ENCODE measurements around the gene MMP28.
A peak's percentile ranks its signal among the peaks of the same experiment; 100 is the strongest.

The MMP28 gene, protein sequence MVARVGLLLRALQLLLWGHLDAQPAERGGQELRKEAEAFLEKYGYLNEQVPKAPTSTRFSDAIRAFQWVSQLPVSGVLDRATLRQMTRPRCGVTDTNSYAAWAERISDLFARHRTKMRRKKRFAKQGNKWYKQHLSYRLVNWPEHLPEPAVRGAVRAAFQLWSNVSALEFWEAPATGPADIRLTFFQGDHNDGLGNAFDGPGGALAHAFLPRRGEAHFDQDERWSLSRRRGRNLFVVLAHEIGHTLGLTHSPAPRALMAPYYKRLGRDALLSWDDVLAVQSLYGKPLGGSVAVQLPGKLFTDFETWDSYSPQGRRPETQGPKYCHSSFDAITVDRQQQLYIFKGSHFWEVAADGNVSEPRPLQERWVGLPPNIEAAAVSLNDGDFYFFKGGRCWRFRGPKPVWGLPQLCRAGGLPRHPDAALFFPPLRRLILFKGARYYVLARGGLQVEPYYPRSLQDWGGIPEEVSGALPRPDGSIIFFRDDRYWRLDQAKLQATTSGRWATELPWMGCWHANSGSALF

DNA sequence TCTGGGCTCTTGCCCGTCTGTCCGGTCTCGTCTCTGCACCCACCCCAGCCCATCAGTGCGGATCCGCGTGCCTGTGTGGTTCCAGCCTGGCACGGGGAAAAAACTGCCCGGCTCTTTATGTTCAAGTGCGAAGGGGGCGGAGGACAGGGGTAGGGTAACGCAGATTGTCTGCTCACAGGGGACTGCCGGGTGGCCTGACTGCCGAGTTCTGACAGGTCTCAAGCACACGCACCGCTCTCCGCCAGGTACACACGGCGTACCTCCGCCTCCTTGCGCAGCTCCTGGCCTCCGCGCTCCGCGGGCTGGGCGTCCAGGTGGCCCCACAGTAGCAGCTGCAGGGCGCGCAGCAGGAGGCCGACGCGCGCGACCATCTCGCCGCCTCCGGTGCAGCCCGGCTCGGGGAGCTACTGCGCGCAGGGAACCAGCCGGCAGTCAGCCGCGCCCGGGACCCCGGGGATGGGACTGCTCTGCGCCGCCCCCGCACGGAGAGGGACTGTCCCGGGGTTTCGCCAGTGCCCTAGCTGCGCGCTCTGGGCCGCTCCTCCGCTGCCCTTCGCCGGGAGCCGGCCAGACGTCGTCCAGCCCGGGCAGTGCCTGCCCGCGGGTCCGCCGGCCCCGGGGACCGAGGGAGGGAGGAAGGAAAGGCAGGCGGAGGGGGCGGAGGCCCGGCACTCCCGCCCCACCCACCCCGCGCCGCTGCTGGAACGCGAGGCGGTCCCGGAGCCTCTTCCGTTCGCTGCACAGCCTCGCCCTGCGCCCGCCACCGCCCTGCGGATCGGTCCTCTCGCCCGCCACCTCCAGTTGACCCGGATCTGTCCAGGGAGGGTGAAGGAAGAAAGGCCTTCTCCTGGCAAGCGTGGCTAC is at the start of gene MMP28:
Gene MMP28, minus strand, starts transcription at position 635 of the 864 bp plus-strand sequence. Its CDS starts 264 bp downstream, at position 371.
- peak; percentile 15 for DNase-seq (ENCODE audit: low spot score)

DNA sequence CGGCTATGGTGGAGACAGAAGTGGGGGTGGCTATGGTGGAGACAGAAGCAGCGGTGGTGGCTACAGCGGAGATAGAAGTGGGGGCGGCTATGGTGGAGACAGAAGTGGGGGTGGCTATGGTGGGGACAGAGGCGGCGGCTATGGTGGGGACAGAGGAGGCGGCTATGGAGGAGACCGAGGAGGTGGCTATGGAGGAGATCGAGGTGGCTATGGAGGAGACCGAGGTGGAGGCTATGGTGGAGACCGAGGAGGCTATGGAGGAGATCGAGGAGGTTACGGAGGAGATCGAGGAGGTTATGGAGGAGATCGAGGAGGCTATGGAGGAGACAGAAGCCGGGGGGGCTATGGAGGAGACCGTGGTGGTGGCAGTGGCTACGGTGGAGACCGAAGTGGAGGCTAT is 49.1 kb upstream of the MMP28 start:
- DNase-seq (ENCODE audit: low spot score), result no peak

DNA sequence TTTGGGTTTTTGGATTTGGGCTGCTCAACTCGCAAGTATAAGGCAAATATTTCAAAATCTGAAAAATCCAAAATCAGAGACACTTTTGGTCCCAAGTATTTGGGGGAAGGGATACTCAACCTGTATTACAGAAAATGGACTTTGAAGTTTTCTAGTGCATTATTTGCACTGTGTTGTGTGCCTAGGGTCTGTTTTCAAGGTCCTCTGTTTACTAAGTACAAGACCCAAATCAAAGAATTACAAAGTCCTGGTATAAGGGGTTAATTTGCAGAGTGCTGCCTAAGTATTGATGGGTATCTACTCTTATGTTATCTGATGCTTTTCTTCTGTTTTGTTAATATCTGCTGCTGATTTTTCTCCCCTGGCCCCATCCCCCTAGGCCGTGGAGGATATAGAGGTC is 48.3 kb upstream of the MMP28 start:
- DNase-seq (ENCODE audit: low spot score), result no peak

DNA sequence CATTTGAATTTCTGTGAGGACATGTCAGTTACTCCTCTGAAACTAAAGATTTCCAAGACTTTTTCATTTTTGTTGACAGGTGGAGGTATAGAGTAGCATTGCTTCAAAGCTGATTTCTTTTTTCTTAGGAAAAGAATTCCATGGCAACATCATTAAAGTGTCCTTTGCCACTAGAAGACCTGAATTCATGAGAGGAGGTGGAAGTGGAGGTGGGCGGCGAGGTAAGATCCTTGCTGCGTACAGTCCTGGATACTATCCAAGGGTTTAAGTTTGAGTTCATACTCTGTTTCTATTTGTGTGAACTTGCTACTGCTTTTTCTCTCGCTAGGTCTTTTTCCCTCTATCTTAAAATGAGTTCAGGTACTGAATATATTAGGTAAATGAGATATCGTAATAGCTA is 46.8 kb upstream of the MMP28 start:
- DNase-seq (ENCODE audit: low spot score), result no peak

DNA sequence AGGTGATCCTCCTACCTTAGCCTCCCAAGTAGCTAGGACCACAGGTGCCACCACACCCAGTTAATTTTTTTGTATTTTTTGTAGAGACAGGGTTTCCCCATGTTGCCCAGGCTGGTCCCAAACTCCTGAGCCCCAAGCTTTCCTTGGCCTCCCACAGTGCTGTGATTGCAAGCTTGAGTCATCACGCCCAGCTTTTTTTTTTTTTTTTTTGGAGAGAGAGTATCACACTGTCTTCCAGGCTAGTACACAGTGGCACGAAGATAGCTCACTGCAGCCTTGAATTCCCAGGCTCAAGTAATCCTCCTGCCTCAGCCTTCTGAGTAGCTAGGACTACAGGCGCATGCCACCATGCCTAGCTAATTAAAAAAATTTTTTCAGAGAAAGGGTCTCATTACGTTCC is 46.1 kb upstream of the MMP28 start:
- DNase-seq (ENCODE audit: low spot score), result no peak

DNA sequence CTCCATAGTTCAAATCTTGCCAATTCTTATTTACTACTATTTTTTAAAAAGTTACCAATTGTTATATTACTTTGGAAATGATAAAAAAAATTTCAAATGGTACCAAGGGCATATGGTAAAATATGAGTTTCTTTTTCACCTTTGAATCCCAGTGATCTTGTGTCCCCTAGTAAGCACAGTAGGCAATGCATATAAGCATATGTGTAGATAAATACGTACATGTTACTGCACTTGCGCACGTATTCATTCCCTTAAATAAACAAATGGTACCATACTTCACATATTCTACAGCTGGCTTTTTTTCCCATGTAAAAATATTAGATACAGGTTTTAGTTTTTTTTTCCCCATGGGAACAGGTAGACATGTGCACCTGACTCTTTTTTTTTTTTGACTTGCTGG is 45.7 kb upstream of the MMP28 start:
- no peak for DNase-seq (ENCODE audit: low spot score)

DNA sequence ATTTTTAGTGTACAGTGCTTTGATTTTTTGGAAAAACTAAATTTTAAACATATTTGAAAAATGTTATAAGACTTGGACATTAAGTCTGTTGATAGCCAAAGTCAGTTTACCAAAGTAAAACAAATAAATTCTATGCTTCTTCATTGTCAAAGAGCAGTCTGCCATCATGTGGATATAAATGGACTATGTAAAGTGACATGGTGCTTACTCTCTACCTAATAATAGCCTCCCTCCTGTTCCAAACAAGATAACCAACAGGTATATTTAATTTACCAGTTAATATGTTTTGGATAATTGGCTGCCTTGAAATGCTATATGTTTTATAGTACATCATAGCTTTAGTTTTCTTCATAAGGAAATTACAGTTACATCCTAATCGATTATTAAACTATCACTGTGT is 29.8 kb upstream of the MMP28 start:
- DNase-seq (ENCODE audit: low spot score), result no peak

DNA sequence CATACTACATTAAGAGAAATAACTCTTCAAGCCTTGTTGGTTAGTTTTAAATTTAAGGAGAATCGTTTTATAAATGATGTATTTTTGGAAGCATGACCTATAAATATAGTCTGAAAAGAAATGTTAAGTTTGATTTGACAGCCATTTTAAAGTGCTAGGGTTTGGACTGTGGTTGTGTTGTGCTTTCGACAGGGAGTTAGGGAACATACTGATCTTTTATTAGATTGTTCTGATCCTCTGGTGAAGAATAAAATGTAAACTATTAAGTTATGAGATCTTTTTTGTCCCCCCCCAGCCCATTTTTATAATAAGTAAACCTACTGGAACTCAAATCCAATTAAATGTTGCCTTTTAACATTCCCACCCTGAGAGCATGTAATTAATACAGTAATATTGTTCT is 25.9 kb upstream of the MMP28 start:
- DNase-seq (ENCODE audit: low spot score), result no peak

DNA sequence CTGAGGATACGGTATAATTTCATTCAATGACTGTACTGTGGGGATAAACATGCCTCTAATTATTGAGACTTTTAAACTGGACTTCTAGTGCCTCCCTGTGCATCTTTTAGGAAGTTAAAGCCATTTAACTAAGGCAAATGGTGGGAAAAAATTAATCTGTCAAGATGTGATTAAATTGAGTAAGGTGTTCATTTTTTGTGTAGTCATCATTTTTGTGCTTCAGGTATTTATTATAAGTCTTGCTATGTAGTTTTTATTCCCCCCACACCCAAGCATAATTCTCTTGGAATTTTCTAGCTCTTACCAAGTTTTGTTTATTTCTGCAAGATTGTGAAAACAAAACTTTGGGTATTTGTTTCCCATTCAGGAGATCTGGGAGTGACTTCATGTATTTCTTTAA is 24.0 kb upstream of the MMP28 start:
- DNase-seq (ENCODE audit: low spot score), result no peak

DNA sequence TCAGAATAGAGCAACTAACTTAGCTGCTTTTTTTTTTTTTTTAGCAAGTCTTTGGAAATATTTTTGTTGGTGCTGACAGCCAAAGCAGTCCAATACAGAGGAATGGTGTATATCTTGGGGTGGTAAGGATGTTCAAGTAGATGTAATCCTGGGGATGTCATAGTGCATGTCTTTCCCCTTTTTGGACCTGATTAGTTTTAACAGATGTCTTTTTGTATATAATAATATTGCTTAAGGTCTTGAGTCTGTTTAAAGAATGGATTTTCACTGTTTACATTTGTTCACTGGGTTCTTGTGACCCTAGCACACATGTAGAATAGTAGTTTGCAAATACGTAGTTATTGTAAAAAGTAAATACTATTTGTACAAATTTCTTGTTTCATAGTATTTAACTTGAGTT is 21.8 kb upstream of the MMP28 start:
- no peak for DNase-seq (ENCODE audit: low spot score)

DNA sequence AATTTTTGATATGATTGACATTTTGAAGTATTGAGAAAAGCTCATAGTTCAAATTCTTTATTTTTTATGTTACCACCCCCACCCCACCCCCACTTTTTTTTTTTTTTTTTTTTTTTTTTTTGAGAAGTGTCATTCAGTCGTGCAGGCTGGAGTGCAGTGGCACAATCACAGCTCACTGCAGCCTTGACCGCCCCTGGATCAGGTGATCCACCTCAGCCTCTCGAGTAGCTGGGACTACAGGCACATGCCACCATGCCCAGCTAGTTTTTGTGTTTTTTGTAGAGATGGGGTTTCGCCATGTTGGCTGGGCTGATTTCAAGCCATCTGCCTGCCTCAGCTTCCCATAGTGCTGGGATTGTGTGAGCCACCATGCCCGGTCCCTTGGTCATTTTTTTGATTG is 21.3 kb upstream of the MMP28 start:
- no peak for DNase-seq (ENCODE audit: low spot score)

DNA sequence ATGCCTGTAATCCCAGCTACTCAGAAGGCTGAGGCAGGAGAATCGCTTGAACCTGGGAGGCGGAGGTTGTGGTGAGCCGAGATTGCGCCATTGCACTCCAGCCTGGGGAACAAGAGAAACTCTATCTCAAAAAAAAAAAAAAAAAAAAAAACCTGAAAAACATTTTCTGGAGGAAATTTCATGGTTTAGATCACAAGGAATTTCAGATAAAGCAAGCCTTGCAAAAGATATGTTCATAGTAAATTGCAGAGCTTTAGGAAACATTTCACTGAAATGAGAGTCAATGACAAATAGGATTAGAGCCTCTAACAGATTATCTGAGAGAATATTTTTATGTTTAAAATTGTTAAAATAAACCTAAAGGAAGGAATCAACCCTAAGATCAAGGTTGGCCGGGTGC is 17.0 kb upstream of the MMP28 start:
- DNase-seq (ENCODE audit: low spot score), result no peak

DNA sequence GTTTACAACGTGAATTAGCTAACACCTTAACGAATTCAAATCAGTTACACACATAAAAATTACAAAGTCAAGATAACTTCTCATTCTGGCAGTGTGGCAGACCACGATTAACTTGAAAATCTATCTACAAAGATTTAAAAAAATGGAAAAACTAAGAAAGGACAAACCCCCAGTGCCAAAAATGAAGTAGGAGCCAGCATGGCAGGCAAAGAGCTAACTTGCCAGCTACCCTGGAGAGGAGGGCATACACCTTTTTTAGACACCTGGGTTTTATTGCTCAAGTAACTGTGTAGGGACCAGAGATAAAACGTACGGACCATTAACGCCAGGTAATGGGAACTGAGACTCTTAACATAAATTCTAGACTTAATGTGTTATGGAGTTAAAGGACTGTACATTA is 16.3 kb upstream of the MMP28 start:
- DNase-seq (ENCODE audit: low spot score), result no peak

DNA sequence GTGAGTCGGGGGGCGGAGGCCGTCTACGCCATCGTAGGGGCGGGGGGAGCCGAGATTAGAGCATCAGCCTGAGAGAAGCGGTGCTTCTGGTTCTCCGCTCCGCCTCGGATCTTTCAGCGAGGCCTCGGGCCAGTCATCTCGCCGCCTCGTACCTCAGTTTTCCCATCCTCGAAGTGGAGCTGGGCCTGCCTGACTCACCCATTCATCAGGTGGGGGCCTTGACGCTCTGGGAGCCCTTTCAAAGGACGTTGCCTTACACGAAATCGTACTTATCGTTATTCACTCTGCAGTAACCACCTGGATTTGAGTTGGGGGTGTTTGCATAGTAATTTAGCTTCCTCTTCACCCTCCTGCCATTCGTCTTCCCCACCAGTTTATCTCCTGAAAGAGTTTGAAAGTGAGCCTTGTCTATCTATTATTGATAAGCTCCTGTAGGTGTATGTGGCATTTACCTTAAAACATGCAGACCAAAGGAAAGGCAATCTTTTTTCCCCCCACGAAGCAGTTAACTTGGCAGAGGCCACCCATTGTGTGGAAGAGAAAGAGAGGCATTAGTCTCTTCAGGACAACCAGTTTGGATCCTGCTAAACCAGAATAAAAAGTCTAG is 14.5 kb upstream of the MMP28 start:
- no peak for DNase-seq (ENCODE audit: low spot score)

DNA sequence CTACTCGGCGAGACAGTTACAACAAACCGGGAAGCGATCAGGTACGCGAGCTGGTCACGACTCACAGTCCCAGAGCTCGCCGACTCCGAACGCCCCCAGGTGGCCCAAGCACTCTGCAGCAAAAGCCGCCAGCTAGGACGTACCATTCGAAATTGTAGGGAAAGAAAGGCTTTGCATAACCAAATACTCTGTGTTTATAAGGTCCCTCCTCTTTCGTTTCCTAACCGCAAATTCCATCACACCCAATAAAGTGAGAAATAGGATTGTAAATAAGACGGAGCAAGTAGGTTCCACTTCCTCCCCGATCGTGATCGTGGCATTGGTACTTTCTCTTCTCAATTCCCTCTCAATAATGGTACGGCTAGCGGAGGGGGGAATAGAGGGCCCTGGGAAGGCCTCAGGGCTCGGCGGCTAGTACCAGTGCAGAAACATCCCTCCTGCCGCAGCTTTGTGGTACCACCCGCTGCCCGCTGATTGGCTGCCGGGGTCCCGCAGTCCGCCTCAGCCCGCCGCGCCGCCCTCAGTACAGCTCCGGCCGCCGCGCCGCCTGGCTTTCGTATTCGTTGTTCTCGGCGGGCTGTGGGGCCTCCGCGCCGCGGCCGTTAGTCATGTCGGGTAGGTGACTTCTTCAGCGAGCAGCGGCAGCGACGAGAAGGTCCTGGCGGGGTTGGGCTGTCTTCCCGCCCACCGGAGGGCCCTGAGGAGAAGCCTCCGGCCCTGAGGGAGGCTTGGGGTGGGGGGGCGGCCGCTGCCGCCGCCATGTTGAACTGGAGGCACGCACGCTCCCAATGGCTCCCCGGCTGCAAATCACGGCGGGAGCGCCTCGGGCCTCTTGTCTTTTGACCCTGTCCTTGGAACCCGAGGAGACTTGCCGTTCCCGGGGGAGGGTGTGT is 13.8 kb upstream of the MMP28 start, which contains the start of gene TAF15:
Gene TAF15, plus strand, starts transcription at position 523 of the 893 bp plus-strand sequence. Its CDS starts 86 bp downstream, at position 609.
- peak; percentile 98 for DNase-seq (ENCODE audit: low spot score)

DNA sequence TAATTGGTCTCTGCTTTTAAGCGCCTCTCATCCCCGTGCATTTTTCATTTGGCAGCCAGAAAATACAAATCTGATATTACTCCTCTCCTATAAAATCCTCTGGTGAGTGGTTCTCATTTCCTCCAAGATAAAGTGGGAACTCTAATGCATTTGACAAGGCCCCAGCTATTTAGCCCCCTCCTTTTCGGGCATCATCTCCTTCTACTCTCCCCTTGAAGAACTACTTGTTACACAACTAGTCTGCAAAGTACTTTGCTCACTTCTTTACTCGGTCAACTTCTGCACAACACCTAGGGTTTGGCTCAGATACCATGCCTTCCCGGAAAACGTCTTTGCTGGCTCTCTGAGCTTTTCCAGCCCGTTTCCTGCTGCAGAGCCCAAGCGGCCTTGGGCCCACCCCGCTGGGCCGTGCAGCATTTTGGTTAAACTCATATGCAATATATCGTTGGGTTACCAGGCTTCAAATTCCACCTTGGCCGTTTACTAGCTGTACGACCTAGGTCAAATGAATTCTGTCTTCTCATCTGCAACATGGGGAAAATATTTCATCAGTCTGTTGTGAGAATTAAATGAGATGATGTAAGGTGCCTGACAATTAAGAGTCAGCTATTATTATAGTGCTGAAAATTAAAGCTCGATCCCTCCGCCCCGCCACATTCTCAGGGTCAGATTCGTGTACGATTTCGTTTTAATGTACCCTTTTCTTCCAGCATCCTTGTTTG is 13.0 kb upstream of the MMP28 start:
- no peak for DNase-seq (ENCODE audit: low spot score)

DNA sequence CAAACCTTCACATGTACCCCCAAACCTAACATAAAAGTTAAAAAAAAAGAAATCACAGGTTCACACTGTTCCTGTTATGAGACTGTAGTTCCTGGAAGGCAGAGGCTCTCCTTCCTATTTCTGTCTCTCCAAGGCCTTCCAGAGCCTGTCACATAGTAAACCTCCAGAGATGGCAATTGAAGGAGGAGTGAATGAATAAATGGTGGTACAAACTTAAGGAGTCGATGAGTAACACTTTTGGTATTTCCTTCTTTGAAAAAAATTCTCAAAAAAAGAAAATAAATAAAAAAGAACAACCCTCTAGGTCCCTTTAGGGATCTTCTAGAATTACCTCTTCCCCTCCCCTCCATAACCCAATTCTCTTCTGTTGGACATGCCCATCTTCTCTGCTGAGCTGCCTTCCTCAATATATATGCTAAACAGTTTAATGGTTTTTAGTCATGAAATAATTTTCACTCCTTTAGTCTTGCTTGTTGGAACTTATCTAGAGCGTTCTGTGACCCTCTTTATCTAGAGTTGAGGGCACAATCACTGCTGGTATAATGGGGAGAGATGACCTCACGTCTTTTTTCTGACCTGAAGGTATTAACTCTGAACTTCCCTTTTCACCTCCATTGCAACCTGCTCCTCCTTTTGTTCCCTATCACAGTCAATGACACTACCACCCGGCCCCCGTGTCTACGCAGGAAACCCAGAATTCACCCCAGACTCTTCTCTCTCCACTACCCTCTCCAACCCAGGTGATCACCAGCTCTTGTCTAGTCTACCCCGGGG is 12.1 kb upstream of the MMP28 start:
- no peak for DNase-seq (ENCODE audit: low spot score)

DNA sequence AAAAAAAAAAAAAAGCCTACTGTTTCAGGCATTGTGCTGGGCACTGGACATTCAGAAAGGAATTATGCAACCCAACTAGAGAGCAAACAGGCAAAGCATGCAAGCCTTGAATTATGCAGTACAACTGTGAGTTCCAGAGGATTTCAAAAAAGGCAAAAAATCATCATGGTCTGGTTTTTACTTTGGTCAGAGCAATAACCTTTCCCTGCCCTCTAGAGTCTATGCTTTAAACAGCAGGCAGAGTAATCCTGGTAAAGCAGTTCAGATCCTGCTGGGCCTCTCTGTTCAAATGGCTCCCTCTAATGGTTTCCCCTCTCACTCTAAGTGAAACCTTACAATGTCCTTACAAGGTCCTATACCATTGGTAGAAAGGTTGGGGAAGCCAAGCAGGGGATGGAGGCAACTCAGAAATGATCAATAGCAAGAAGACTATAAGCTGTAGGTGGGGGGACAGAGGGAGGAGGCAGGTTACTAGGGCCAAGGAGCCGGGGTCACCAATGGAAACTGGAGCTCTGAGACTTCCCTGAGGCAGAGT is 9.3 kb upstream of the MMP28 start:
- DNase-seq (ENCODE audit: low spot score), result peak; percentile 79

DNA sequence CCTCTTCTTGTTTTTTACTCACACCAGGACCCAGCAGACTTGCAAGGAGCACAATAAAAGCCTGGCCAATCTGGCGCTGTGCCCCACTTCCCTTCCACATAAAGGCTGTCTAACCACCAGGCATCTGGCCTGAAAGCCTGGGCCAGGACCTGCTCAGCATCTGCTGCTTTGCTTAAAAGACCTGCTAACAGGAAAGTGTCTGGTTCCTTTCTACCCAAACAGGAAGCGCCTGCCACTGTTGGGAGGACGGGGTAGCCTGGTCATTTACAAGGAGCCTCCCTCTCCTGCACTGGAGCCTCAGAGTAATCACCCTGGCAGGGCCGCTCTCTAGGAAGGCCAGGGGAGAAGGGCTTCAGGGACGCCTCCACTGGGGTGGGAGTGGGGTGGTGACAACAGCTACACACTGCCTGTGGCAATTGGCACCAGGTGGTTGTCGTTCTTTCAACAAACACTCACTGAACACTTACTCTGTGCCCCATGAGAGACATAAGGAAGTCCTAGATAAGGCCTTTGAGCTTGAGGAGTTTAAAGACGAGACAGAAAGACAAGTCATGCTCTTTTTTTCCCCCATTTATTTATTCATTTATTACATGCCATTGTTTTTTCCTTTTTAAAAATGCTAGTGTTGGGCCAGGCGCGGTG is 6.3 kb upstream of the MMP28 start:
- no peak for DNase-seq (ENCODE audit: low spot score)

Measured in CD4-positive, alpha-beta T cell treated with Interleukin-2 at 100 ng/mL for 4 hours (primary cell).